Activated naive CD4-positive, alpha-beta T cell treated with anti-CD3 and anti-CD28 coated beads, Interleukin-2, amount 50 U/mL, for 16 hours (primary cell): Measurements from ENCODE around the gene AMBP.

Source experiments
- DNase-seq: peaks from one replicate; pipeline ENCODE4 v3.0.0-alpha.2; 2020

The AMBP gene

DNA sequence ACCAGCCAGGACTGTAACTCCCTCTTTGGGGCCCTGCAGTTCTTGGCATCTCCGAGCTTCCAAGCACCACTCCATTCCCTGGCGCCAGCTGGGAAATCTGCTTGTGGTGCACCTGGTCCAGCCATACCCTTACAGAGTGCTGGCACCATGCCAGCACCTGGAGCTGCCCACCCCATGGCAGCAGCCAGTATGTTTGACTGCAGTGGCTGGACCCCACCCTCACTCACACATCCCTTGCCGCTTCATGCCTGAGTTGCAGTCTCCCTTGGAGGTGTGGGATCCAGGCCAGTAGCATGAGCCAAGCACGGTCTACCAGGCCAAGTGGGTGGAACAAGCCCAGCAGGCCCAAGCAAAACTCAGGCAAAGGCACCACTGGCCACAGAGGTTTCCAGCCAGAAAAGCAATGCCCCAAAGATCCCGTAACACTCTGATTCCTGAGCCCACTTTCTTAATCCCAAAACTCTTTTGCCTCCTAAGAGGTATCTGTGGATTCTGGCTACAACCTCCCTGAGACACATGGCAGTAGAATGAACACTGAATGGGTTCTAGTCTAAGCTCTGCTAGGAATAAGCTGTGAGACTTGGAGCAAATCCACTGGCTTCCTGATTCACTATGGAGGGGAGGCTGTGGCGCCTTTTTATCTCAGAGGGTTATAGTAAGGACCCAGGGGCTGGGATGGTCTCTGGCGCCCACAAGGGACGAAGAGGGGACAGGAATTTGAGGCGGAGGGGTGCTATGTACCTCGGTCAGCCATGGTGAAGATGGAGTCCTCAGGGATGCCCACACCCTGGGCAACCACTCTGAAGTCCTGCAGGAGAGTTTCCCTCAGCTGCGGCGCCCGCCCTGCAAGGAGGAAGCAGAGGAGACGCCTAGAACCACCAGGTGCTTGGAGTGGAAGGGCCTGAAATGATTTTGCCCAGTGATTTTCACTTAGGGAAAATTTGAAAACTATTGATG is 5.6 kb downstream of the AMBP start:
- no peak for DNase-seq

GRCh38 chr9:114071197-114071795 is 6.8 kb downstream of the AMBP start:
- no peak for DNase-seq

DNA sequence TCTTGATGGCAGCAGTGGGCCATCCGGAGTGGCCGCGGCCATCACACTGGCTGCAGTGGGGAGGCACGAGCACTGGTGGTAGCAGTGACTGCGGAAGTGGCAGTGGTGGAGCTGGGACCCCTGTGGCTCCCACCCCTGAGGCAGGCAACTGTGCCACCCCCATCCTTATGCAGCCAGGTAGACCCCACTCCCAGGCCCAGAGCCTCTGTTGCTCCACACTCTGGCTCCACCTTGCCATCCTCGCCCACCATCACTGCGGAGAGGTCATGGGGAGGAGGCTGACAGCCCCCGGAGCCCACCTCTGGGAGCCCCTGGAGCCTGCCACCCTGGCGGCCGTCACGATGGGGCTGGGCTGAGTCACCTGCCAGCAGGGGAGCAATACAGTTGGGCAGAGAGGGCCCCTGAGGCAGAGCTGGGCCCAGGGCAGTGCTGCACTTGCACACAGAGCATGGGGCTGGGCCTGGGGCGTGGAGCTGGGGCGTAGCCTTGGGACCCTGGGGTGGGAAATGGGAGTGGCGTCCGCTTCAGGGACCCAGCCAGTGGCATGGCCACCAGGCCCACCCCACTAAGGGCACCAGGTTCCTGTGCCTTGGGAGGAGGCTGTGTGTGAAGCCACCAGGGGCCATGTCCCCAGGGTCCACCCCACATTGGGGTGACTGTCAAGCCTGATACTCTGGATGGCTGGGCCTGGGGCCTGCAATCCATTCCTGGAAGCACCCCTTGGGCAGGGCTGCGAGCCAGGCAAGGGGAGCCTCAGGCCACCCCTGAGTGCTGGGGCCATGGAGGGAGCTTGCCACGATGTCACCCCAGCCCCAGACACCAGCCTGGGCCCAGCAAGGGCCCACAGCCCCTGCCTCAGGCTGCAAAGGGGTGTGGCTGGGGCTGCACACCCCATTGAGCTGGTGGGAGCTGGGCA is 7.7 kb downstream of the AMBP start:
- no peak for DNase-seq

GRCh38 chr9:114069476-114070187 is 8.5 kb downstream of the AMBP start:
- no peak for DNase-seq

- DNase-seq = no peak
Observed at GRCh38 chr9:114065304-114065703, 12.8 kb downstream of the AMBP start.

DNA sequence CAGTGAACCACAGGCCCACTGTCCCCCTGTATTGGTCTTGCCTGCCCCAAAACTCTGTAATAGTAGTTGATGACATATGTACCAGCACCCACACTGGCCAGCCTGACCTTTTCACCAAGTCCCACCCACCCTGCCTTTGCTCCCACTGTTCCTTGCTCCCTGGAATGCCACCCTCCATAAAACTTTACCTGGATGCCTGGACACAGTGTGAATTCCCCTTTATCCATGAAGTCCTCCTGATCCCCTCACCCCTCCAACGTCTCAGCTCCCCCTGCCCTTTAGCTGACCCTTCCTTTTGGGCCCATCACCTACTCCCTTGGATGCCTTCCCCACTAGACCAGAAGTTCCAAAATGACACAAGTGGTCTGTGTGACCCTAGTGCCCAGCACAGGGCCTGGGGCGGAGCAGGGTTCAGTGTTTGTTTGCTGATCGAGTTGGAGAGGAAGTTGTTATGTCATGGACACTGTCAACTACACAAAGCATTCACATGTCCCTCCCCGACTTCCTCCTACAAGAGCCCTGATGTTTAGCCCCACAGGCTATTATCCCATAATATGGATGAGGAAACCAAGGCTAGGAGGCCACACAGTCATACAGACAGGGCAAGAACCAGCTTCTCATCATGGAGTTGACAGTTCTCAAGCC is 16.1 kb downstream of the AMBP start:
- no peak for DNase-seq

- no peak for DNase-seq
Observed at GRCh38 chr9:114061292-114061691, 16.8 kb downstream of the AMBP start.

- DNase-seq = no peak
Observed at GRCh38 chr9:114060711-114061110, 17.4 kb downstream of the AMBP start.

GRCh38 chr9:114060070-114060469 is 18.0 kb downstream of the AMBP start:
- no peak for DNase-seq

DNA sequence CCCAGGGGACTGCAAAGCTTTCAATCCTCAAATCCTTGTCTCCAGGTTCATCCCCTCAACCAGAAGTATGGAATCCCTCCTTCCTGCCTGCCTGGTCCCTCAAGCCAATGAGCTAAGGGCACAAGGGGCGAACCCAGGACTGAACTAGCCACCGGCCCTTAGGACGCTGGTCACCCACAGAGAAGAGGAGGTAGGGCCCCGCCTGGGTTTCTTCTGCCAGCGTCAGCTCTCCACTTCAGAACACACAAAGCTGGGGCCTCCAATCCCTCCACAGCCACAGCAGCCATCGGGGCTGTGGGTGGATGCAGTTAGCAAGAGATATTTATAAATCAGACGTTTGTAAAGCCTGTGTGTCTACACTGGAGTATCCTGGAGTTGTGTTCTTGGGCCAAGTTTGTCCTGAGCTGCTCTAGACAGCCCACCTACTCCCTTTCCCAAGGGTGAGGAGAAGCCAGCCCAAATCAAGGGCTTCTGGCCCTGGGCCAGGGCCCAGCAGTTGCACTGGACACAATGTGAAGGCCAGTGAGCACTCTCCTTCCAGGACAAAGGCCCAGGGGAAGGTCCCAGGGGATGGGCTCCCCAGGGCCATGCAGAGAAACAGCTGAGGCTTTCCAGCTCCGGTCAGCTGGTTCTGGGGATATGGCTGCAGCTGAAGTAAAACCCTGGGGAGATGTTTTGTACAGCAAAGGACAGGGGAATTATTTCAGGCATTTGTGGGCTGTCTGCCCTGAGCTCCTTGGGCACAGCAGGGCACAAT is 18.9 kb downstream of the AMBP start:
- no peak for DNase-seq

- DNase-seq = no peak
Observed at GRCh38 chr9:114058688-114059046, 19.4 kb downstream of the AMBP start.

DNA sequence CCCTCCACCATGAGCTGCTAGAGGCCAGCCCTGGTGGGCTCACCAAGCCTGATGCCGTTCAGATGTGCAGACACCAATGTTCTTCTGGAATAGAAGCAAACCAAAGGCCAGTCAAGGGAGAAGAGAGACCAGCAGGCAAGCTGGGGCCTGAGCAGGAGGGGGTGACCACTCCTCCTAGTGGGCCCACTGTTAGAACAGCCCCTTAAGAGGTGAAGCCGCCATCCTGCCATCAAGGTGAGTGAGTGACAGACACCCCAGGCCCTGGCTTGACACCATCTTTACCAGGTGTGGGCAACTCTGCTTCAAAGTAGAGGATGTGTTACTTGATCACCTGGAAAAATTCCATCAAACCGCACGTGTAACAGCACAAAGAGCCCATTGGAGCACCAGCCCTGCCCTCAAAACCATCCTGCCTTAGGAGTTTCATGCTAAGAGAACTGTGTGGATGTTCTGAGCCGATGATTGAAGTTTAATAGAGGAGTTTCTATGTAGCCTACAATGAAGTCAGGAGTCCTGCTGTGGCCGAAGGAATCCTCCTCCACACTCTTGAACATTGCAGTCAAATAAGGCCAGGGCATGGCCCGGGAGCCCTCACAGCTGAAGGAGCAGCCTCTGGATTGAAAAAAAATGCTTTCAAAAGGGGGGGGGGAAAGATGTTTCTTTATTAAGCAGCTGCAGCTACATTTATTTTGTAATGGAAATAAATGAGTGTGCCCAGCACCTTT is 20.8 kb downstream of the AMBP start:
- no peak for DNase-seq

- DNase-seq = no peak
Observed at GRCh38 chr9:114056527-114056926, 21.6 kb downstream of the AMBP start.

GRCh38 chr9:114055894-114056293 is 22.2 kb downstream of the AMBP start:
- no peak for DNase-seq

DNA sequence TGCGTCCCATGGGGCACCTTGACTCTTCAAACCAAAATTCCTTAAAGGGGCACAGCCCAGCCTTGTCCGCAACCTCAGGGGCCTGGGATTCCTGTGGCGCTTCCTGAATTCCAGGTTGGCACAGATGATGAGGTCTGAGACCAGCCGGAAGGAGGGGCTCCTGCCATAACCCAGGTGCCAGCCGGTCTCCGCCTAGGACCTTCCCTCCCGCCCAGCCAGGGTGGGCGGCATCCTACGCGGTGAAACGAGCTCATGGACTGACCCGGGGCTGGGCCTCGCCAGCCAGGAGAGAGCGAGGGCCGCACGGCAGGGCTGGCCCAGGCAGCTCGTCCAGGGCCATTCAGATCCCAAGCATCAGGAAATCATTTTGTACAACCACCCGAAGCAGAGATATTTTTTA is 23.0 kb downstream of the AMBP start:
- no peak for DNase-seq

- DNase-seq = no peak
Observed at GRCh38 chr9:114054191-114054690, 23.9 kb downstream of the AMBP start.

DNA sequence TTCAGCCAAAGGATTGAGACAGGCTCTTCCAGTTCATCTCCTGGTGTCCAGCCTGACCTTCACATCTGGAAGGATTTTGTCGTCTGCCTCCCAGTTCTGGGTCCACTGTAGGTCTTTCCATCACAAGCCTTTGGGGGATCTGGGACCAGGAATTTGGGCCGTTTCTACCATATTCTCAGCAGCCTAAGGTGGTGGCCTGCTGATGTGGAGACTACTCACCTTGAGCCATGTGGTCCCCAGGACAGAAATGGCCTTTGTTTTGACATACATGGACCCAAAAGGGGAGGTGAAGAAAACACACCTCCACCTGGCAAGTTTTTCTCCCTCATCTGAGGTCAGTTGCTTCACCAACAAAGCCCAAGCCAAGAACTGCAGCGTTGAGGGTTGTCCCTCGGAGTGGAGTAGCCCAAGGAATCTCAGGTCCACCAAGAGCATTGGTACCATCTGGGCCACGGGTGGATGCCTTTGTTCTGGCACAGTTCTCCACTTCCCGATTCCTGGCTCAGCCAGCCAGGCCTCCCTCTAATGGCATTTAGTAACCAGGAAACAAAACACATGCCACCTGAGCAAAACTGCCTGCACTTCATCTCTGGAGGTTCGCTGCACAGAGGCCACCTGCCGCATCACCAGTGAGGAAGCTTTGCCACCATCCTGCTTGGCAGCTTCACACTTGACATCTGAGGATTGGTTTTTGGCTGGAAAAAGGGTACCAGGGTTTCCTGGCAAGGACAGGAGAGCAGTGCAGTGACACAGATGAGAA is 24.7 kb downstream of the AMBP start:
- no peak for DNase-seq

GRCh38 chr9:114051706-114052105 is 26.4 kb downstream of the AMBP start:
- DNase-seq = no peak

DNA sequence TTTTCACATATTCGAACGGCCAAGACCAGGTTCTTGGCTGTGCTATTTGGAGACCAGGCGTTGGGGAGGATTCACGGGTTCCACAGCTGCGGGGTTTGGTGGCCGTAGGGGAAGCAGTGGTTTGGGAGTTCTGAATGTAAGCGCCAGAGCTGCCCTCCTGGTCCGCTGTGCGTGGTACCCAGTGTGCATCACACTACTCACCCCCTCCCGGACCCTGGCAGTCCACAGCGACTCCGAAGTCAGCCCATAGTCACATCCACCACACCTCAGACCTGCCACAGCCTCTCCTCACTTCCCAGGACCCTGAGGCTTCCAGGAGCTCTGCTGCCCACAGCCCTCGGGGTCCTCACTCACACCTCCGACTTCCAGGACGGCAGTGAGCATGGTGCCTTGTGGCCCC is 26.8 kb downstream of the AMBP start:
- DNase-seq = no peak

DNA sequence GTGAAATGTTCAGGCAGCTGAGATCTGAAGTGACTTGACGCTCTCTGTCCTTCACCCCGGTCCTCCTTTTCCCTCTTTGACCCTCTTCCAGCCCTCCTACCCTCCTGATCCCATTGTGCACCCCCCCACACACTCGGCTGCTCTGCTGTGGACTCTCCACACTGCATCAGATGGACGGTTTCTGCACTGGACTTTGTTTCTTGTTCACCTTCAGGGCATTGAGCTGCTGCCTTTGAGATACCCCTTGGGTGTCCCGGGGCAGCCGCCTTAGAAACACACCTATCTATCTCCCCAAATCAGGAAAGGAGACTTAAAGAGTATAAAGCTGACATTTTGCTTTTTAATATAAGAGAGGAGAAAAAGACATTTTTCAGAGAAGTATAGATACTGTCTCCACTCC is 27.5 kb downstream of the AMBP start:
- DNase-seq = no peak
